CD4-positive, alpha-beta T cell (primary cell): ENCODE measurements around the gene PPIF. TPM values are rescaled to one million over a fixed set of nuclear protein-coding genes. Genes with fewer than 3 reads are reported as not detected.

Source experiments
- ATAC-seq: fragments of 200-7000 bp; cut with Tn5 transposase; one replicate; pipeline ENCODE4 v1.10.0; 2022; ENCODE audit warnings: mild to moderate bottlenecking; ENCODE audit not compliant: poor library complexity
- CTCF ChIA-PET: fragments of 350-600 bp; sonication (Branson Sonifier 250); formaldehyde crosslinking; loops from one replicate; lab custom pipeline; 2021; ENCODE audit warnings: antibody characterized with exemption, inconsistent platforms; lab: Charles Lee
- POLR2A ChIA-PET: fragments of 350-600 bp; sonication (Branson Sonifier 250); formaldehyde crosslinking; loops from one replicate; lab custom pipeline; 2021; ENCODE audit warnings: antibody characterized with exemption, inconsistent platforms; lab: Charles Lee
- DNase-seq, 14 experiments: peaks; one replicate each; pipeline ENCODE4 v3.0.0-alpha.2; 2013 to 2020; ENCODE audit warnings: mixed read lengths in 2 of 14
- H3K27ac ChIP-seq, 2 donors: one replicate each; pipeline versions ENCODE4 v1.5.1 to v1.7.0; 2013; ENCODE audit warnings: low read length in 2 of 2, low read depth in 1 of 2, mild to moderate bottlenecking in 1 of 2
- H3K27me3 ChIP-seq, 2 experiments: 1 replicate in 1 of 2; 2 replicates in 1 of 2; pipeline versions ENCODE4 v1.6.1 to v1.7.0; 2013; ENCODE audit warnings: low read length in 2 of 2, control low read depth in 1 of 2, mild to moderate bottlenecking in 1 of 2, moderate library complexity in 1 of 2; ENCODE audit not compliant: insufficient read depth in 2 of 2, control insufficient read depth in 1 of 2
- H3K36me3 ChIP-seq: one replicate; pipeline ENCODE4 v1.6.1; 2013; ENCODE audit warnings: low read length, control low read depth; ENCODE audit not compliant: insufficient read depth
- H3K4me1 ChIP-seq: one replicate; pipeline ENCODE4 v1.6.1; 2013; ENCODE audit warnings: low read length, control low read depth; ENCODE audit not compliant: insufficient read depth
- H3K4me3 ChIP-seq: one replicate; pipeline ENCODE4 v1.5.1; 2013; ENCODE audit warnings: mild to moderate bottlenecking, low read length, moderate library complexity
- H3K9me3 ChIP-seq, 2 experiments: 1 replicate in 1 of 2; 2 replicates in 1 of 2; pipeline versions ENCODE4 v1.6.1 to v1.7.0; 2013; ENCODE audit warnings: low read length in 2 of 2, mild to moderate bottlenecking in 2 of 2, control low read depth in 1 of 2, moderate library complexity in 1 of 2; ENCODE audit not compliant: control insufficient read depth in 1 of 2, insufficient read depth in 1 of 2
- H3K27ac Mint-ChIP-seq: one replicate; pipeline ENCODE4 v1.8.0; 2020; ENCODE audit warnings: mixed read lengths
- H3K27me3 Mint-ChIP-seq: one replicate; pipeline ENCODE4 v1.8.0; 2021; ENCODE audit warnings: mixed read lengths
- H3K36me3 Mint-ChIP-seq: one replicate; pipeline ENCODE4 v1.8.0; 2021; ENCODE audit warnings: low read depth, mixed read lengths
- H3K4me1 Mint-ChIP-seq: one replicate; pipeline ENCODE4 v1.8.0; 2021; ENCODE audit warnings: low read depth, mixed read lengths
- H3K4me3 Mint-ChIP-seq: one replicate; pipeline ENCODE4 v1.8.0; 2020; ENCODE audit warnings: mild to moderate bottlenecking, mixed read lengths
- H3K9me3 Mint-ChIP-seq: one replicate; pipeline ENCODE4 v1.8.0; 2020; ENCODE audit warnings: mixed read lengths
- intact Hi-C, 2 experiments: fragments of 100-400 bp; cut with DNase I in 1 of 2; cut with micrococcal nuclease in 1 of 2; formaldehyde crosslinking; loops; one replicate each; pipeline versions ENCODE4 v1.15.1 to v1.9.0; 2023 to 2025; cut with DNase I, micrococcal nuclease
- total RNA-seq, 174 experiments: library from RNA in 2 of 174; stranded (reverse) in 2 of 174; gene quantifications; one replicate each; pipeline ENCODE4 v1.2.3 and lab custom pipeline; 2021 to 2026
- TF ChIP-seq, protein P1 (sequence below): fragments of 200-600 bp; IDR thresholded peaks from one replicate; pipeline ENCODE4 v1.8.0; 2022; ENCODE audit warnings: antibody characterized with exemption, mild to moderate bottlenecking

PPIF gene
- total RNA-seq, 2 experiments from 2014 or later: 42.4 to 42.7 TPM

DNA sequence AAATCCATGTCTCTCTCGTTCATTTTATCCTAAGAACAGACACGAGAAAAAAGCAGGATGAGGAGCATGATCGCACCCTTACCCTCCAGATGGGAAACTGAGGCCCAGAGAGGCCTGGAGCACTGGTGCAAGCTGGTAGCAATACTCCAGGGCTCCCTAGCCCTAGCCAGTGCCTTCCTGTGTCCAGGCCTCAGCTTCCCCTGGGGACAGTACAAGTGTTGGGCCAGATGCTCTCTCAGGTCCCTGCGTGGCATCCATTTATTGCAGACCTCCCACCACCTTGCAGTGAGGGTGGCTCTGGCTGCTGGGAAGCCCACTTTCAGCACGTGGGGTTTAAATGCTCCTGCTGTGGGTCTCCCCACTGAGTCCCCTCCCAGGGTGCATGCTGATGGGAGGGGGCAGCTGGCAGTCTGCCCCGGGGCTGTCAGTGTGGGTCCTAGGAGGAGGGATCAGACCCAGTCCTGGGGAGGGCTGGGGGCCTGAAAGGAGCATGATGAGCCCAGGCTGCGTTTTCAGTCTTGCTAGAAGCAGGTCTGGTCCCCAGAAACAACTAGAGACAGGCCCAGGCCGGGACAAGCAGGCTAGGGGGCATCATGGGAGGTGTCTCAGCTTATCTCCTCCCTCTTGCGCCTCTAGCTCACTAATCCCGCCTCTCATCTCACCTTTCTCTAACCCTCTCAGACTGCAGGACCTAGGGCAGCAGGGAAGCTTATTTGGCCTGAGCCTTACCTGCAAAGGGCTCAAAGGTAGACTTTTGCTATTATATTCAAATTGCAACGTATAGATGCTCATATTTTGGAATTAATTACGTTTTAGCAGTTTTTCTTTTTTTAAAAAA, 662 bp upstream of the PPIF start:
- H3K4me3 Mint-ChIP-seq: peak overlapping the region; percentile 45
- H3K36me3 Mint-ChIP-seq: peaks cover 32% of the 10 kb centered on the region
- TF ChIP-seq, protein P1, sequence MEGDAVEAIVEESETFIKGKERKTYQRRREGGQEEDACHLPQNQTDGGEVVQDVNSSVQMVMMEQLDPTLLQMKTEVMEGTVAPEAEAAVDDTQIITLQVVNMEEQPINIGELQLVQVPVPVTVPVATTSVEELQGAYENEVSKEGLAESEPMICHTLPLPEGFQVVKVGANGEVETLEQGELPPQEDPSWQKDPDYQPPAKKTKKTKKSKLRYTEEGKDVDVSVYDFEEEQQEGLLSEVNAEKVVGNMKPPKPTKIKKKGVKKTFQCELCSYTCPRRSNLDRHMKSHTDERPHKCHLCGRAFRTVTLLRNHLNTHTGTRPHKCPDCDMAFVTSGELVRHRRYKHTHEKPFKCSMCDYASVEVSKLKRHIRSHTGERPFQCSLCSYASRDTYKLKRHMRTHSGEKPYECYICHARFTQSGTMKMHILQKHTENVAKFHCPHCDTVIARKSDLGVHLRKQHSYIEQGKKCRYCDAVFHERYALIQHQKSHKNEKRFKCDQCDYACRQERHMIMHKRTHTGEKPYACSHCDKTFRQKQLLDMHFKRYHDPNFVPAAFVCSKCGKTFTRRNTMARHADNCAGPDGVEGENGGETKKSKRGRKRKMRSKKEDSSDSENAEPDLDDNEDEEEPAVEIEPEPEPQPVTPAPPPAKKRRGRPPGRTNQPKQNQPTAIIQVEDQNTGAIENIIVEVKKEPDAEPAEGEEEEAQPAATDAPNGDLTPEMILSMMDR: no peak
- peaks cover 58% of the 10 kb centered on the region for H3K4me1 ChIP-seq
- intact Hi-C loops: loop anchor here in 1 of 2 experiments (5.0 to 10.0 kb wide), 4 partner anchors 54 to 1309 kb away; no protein-coding TSS in a partner anchor
- no peaks in the 10 kb centered on the region for H3K9me3 Mint-ChIP-seq
- peaks cover 28% of the 10 kb centered on the region for H3K36me3 ChIP-seq
- H3K27ac ChIP-seq: no peak overlapping the region
- no peaks in the 10 kb centered on the region for H3K27me3 ChIP-seq
- no peak for ATAC-seq
- H3K9me3 ChIP-seq: no peaks in the 10 kb centered on the region
- no peaks in the 10 kb centered on the region for H3K27me3 Mint-ChIP-seq
- POLR2A ChIA-PET: interaction anchor here (0.8 to 5.6 kb wide), 4 partner anchors 23 to 841 kb away, joined by 3 to 46 read pairs (median 8); no protein-coding TSS in a partner anchor
- no peak overlapping the region for H3K4me3 ChIP-seq
- CTCF ChIA-PET: interaction anchor here (0.8 to 1.9 kb wide), 2 partner anchors 23 to 25 kb away, joined by 3 to 5 read pairs; no protein-coding TSS in a partner anchor
- DNase-seq: peak in 2 of 14 experiments; percentile 32 to 38
- peaks cover 27% of the 10 kb centered on the region for H3K4me1 Mint-ChIP-seq
- H3K27ac Mint-ChIP-seq: no peak overlapping the region

DNA sequence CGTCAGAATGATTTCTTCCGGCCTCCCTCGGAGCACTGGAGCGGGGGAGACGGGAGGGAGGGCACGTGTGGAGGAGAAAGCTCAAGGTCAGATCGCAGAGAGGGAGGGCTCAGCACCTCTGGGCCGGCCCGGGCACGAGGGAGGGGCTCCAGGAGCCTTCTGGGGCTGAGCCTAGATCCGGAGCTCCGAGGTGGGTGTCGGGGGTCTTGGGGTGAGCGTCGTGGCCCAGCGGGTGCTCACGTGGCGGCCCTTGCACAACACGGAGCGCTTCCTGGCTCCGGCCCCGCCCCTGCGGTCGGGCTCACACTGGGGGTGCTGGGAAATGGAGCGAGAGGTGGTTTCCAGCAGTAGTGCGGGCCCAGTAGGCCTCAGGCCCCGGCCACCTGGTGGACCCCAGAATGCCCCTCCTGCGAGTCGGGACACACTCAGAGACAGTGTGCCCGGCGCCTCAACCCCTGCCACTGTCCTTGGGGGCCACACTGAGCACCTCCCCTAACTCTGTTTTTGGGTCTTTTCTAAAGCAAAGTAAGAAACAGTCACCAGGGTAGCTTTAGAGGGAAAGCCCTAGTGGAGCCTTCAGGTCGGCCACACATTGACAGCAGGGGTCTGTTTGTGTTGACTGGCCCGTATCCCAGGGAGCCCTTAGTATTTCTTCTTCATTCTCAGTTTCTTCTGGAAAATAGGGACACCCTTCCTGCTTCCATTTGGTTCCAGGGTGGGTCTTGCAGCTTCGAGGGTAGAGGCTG, 798 bp downstream of the PPIF start:
- Mint-ChIP-seq H3K4me3 (peak overlapping the region; percentile 85), H3K36me3 (peaks cover 47% of the 10 kb centered on the region)

More for the DNA sequence above, 798 bp downstream of the PPIF start:
- H3K9me3 Mint-ChIP-seq: no peaks in the 10 kb centered on the region
- H3K4me1 ChIP-seq: peaks cover 61% of the 10 kb centered on the region
- H3K27me3 ChIP-seq: no peaks in the 10 kb centered on the region
- TF ChIP-seq, protein P1: no peak
- ChIA-PET CTCF (interaction anchor here (1.0 to 1.9 kb wide), 6 partner anchors 25 to 153 kb away, joined by 3 to 6 read pairs (median 4); partner anchors contain the start of gene ZCCHC24), POLR2A (interaction anchor here (1.0 to 5.6 kb wide), 8 partner anchors 13 to 856 kb away, joined by 3 to 46 read pairs (median 4); no protein-coding TSS in a partner anchor)
- ATAC-seq (peak; percentile 55), DNase-seq (peak; percentile 49 to 89 (median 64))
- peak overlapping the region; percentile 69 to 73 for H3K27ac ChIP-seq
- H3K27me3 Mint-ChIP-seq: no peaks in the 10 kb centered on the region
- no peaks in the 10 kb centered on the region for H3K9me3 ChIP-seq
- peak overlapping the region; percentile 74 for H3K4me3 ChIP-seq
- peaks cover 43% of the 10 kb centered on the region for H3K36me3 ChIP-seq
- intact Hi-C loops: loop anchor here in 1 of 2 experiments (2.0 to 10.0 kb wide), 5 partner anchors 56 to 1311 kb away; no protein-coding TSS in a partner anchor
- H3K4me1 Mint-ChIP-seq: peaks cover 27% of the 10 kb centered on the region
- H3K27ac Mint-ChIP-seq: peak overlapping the region; percentile 81
